Stimulated activated CD4-positive, alpha-beta T cell treated with anti-CD3 and anti-CD28 coated beads, Interleukin-1b, Interleukin-23, amount 100 ng/mL, for 1 hour (primary cell): Measurements from ENCODE around the gene DLX5.

Source experiments
- DNase-seq, 2 donors: peaks; one replicate each; pipeline ENCODE4 v3.0.0-alpha.2; 2020; ENCODE audit warnings: low read depth in 2 of 2

Gene DLX5

GRCh38 chr7:97005183-97006054 lies 19.2 kb downstream of the DLX5 start, which contains the start of gene DLX6:
TSS of gene DLX6 (plus strand) at chr7:97005553. CDS start at chr7:97005978, 425 bp downstream.
- no peak for DNase-seq

DNA sequence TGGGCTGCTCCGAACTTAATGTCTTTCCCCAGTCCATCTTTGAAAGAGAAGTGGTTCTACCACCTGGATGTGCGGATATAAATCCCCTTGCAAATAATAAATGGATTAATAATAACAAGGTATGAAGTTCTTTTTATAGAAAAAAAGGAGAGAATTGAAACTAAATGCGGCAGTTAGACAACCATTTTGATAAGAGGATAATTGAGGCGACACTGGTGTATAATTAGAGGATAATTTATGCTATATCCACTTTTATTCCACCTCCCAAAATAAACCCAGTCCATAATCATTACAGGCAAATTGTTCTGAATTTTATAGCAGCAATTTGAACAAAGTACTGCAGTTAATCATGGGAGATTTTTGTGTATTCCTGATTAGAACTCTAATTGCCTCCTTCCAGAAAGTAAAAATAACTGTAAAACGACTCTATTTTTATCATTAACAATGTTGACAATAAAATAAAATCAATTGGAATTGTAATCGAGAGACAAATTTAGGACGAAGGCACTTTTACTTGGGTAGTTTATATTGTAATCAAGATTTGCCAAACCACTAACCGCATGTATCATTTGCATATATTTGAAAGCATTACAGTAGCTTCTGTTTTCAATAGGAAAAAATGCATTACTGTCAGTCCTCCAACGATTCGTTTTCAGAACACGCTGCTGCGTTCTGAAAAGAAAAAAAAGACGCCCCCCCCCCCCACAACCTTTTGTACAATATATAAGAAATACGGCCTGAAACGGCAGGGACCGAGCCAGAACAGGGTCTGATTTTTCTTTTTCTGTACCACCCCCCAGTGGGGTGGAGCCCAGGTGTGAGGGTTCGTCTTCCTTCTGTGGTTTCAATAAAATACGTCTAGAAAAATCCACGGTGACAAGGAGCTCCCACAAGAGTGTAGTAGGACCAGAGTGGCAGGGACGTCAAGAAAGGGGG lies 20.1 kb downstream of the DLX5 start:
- no peak for DNase-seq

DNA sequence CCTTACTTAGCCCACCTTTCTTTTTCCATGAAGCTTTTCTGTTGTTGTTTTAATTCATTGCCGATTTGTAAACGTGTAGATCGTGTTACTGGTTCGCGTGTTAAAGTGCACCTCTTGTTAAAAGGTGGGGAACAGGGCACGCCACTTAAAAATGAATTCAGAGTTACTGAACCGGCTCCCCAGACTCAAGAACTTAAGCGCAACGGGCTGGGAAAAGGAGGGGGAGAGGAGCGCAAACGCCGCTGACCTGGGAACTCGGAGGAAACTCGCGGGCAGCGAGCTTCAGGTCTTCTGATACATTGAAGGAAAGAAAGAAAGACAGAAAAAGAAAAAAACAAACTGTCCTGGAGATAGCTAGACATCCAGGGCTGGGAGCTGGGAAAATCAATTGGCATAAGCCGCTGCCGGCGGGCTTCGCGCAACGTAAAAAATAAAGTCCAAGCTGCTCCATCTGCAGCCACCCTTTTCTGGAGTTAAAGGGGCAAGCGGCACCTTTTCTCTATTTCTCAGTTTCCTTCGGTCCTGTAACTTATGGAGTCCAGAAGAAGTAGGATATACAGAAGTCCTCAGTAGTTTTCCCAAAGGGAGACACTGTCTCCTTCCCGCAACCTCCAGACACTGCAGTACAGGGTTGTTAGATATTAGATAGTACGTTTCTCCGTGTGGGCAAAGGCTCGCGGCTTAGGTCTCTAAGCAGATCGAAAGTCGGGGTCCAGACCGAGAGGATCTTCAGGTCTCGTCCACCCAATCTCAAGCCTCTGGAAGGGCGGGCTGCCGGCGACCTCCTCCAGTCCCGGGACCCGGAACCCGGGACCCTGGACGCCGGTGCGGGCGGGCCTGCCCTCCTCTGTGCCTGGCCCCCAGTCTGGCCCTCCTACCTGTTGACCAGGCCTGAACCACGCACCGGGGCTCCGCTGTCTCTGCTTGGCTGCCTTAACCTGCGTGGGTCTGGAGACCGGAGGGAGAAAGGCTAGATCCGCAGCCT lies 21.1 kb downstream of the DLX5 start:
- no peak for DNase-seq

- no peak for DNase-seq
Measured at GRCh38 chr7:97002555-97003261, 21.9 kb downstream of the DLX5 start.

GRCh38 chr7:97001656-97002554 lies 22.7 kb downstream of the DLX5 start:
- DNase-seq = no peak

GRCh38 chr7:97001221-97001620 lies 23.4 kb downstream of the DLX5 start:
- no peak for DNase-seq

DNA sequence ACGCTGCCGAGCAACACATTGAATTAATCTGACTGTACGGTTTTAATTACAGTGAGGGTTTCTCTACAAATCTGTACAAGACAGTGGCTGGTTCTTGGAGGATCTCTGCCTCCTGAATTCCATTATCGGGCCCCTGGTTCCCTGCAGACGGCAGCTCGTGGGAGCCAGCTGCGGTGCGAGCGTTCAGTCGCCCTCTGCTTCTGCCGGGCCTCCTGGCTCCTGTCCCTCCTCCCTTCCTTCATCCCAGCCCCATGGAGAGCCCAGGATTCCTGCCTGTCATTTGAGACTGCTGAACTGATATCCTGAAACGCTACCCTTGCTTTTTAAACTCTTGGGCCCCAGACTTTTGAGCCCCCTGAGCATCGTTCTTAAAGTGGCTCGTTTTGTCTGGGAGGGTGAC lies 25.9 kb downstream of the DLX5 start:
- DNase-seq = no peak

DNA sequence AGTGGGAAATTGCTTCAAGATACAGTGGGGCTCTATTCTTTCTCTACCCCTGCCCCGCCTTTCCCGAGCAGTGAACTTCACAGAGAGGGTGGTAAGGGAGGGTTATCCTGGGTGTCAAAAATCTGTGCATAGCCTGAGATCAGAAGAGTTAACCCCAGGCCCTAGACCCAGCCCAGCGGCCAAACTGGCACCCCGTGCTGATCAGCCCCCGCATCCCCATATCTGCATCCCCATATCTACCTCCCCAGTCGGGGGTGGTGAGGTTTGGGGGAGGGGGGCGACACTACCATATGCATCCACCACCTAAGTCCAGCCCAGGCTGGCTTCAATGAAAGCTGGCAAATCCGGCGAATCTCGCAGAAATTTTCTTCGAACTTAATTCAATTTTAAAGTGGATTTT lies 26.3 kb downstream of the DLX5 start:
- no peak for DNase-seq

DNA sequence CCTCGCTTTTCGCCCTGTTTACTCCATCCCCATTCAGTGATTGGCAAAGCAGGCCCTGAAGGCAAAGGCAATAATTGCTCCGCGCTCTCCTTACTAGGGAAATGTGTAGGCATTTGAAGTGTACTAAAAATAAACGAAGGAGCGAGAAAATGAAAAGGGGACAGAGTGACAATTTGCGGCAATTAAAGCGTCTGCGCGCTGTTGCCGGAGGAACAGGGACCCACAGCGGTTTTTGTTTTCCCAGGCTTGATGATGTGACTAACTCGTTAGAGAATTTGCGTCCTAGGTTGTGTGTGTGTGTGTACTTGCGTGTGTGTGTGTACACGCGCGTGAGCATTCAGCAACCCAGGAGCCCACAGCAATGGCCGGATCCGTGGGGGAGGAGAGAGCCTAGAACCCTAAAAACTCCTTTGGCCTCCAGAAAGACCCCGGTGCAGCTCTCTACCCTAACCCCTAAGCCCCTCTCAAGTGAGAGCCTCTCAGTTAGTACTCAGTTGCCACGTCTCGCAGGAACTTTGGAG lies 27.1 kb downstream of the DLX5 start:
- DNase-seq = no peak

DNA sequence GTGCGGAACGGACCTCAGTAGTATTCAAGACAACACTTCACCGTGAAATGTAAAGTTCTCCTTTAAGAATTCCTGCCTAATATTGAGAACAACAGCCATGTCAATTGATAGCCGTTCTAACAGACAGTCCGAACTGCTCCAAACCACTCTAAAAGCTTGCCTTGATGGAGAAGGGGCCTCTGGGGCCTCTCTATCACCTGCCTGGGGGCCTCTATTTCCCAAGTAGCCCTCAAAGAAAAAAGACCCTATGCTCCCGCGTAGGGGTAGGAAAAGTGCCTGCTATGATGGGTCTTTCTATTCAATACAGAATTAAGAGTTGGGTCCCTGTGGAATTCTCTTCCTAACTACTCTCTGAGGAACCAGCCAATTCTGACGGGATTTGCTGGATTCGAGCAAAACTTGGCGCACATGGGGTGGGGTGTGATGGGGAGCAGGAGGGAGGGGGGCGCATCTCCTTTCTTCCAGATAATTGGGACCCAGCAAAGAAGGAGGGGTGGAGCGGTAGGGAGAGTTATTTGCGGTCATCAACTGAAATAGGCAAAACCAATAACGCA lies 27.6 kb downstream of the DLX5 start:
- no peak for DNase-seq

GRCh38 chr7:96996111-96996957 lies 28.3 kb downstream of the DLX5 start:
- DNase-seq = no peak

- DNase-seq = no peak
Measured at GRCh38 chr7:96995406-96996110, 29.1 kb downstream of the DLX5 start.

DNA sequence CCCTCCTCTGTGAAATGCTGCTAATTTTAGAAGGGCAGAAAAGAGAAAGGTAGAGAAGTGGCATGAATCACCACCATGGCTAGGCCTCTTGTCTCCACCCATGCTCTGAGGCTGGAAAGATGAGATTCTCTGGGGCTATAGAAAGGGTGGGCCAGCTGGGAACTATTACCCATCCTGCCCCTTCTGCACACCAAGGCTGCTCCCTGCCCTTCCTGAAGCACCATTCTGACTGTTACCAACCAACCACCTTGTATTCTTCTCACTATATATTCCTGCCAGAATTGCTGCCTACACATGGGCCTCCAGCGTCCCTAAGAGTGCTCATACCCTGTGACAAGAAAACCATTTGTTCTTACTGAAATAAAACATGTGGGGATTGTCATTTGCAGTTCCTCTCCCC lies 30.7 kb downstream of the DLX5 start:
- DNase-seq = no peak

DNA sequence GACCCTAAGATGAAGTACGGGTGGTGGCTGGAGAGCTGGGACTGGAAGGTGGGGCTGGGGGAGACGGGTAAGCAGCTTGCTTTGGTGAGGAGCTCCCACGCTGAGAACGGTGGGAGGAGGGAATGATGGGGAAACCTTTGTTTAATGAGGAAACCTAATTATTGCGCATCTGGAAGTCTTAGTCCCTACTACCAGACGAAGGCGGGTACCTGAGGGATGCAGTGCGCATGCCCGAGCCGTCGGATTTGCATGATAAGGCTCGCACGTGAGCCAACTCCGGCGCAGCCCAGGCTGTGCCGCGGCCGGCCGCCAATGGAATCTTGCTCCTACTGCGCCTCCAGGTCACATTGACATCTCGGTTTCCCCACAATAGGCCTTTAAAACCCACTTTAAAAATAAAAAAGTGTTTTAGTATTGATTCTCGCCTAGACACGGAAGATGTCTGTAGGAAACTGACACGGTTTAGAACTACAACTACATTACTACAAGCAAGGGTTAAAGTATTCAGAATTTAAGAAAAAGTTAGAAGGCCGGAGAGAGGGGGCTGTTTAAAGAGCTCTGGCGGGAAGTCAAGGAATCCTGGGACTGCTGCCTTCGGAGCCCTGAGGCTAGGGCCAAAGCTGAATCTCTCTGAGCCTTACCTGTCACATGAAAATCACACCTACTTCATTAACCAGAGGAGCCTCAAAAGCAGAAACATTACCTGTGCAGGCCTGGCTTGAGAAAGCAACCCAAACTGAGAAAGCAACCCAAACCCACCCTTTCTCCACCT lies 31.4 kb downstream of the DLX5 start:
- no peak for DNase-seq

- no peak for DNase-seq
Measured at GRCh38 chr7:96992192-96993005, 32.2 kb downstream of the DLX5 start.
